PC-9 (cell line): Measurements from ENCODE around the gene ATOH8. TPM values are rescaled to one million over a fixed set of nuclear protein-coding genes. Genes with fewer than 3 reads are reported as not detected.

Experiments used
- BruUV-seq: library from RNA; stranded (reverse); fragments of 400-500 nt; replicated peaks from 2 replicates; lab custom pipeline; 2021; lab: Mats Ljungman, UMichigan
- CTCF ChIA-PET: fragments of 300-600 bp; sonication (Branson Sonifier 250); formaldehyde crosslinking; loops from one replicate; lab custom pipeline; 2022; ENCODE audit warnings: antibody characterized with exemption; lab: Charles Lee
- POLR2A ChIA-PET: fragments of 300-600 bp; sonication (Branson Sonifier 250); formaldehyde crosslinking; loops from one replicate; lab custom pipeline; 2022; ENCODE audit warnings: antibody characterized with exemption; ENCODE audit not compliant: unreplicated experiment; lab: Charles Lee
- DNase-seq, 2 experiments: peaks; one replicate each; pipeline versions ENCODE4 v3.0.0 to v3.0.0-alpha.2; 2015 to 2022; ENCODE audit warnings: mixed read lengths in 1 of 2
- H2AFZ ChIP-seq: fragments of 200-600 bp; sonication (generic); 2 replicates; pipeline ENCODE4 v1.8.1; 2017; ENCODE audit warnings: antibody characterized with exemption
- H3F3A ChIP-seq: fragments of 200-600 bp; sonication (generic); 2 replicates; pipeline ENCODE4 v1.8.1; 2017; ENCODE audit warnings: antibody characterized with exemption, mild to moderate bottlenecking, low read depth; ENCODE audit not compliant: insufficient read depth
- H3K27ac ChIP-seq: fragments of 200-600 bp; sonication (generic); 2 replicates; pipeline ENCODE4 v1.6.1; 2016; ENCODE audit warnings: mixed run types
- H3K27me3 ChIP-seq: fragments of 200-600 bp; sonication (generic); 2 replicates; pipeline ENCODE4 v1.6.1; 2016; ENCODE audit warnings: low read depth, mixed run types; ENCODE audit not compliant: insufficient read depth
- H3K36me3 ChIP-seq: fragments of 200-600 bp; sonication (generic); 2 replicates; pipeline ENCODE4 v1.6.1; 2016; ENCODE audit warnings: low read depth, mixed run types
- H3K4me1 ChIP-seq: fragments of 200-600 bp; sonication (generic); replicated peaks from 2 replicates; pipeline ENCODE4 v1.6.1; 2016; ENCODE audit warnings: mixed run types; ENCODE audit not compliant: insufficient read depth
- H3K4me2 ChIP-seq: fragments of 200-600 bp; sonication (generic); 2 replicates; pipeline ENCODE4 v1.6.1; 2017; ENCODE audit warnings: mixed run types
- H3K4me3 ChIP-seq: fragments of 200-600 bp; sonication (generic); 2 replicates; pipeline ENCODE4 v1.6.1; 2016; ENCODE audit warnings: mixed run types
- H3K79me2 ChIP-seq: fragments of 200-600 bp; sonication (generic); 2 replicates; pipeline ENCODE4 v1.6.1; 2017; ENCODE audit warnings: low read depth, mixed run types
- H3K9me2 ChIP-seq: fragments of 200-600 bp; sonication (generic); 2 replicates; pipeline ENCODE4 v1.8.1; 2017; ENCODE audit warnings: mild to moderate bottlenecking; ENCODE audit not compliant: insufficient read depth
- H3K9me3 ChIP-seq: fragments of 200-600 bp; sonication (generic); 2 replicates; pipeline ENCODE4 v1.8.1; 2016; ENCODE audit warnings: low read depth; ENCODE audit not compliant: insufficient read depth
- H4K20me1 ChIP-seq: fragments of 200-600 bp; sonication (generic); 2 replicates; pipeline ENCODE4 v1.8.1; 2017; ENCODE audit not compliant: insufficient read depth
- EZH2 ChIP-seq: fragments of 200-600 bp; sonication (generic); IDR thresholded peaks from 2 replicates; pipeline ENCODE4 v1.8.0; 2017; ENCODE audit warnings: antibody characterized with exemption, low read depth
- intact Hi-C: fragments of 100-400 bp; cut with micrococcal nuclease; formaldehyde crosslinking; loops from one replicate; pipeline ENCODE4 v1.10.0; 2022; ENCODE audit not compliant: unreplicated experiment
- total RNA-seq: library from RNA; stranded (reverse); gene quantifications from 2 replicates; pipeline ENCODE4 v1.2.3, GENCODE V29; 2021
- TF ChIP-seq, protein P1 (sequence below): fragments of 200-600 bp; sonication (generic); conservative IDR thresholded peaks from 2 replicates; pipeline ENCODE4 v1.6.1; 2017; ENCODE audit warnings: mixed run types, antibody characterized with exemption, mild to moderate bottlenecking, moderate library complexity

Gene ATOH8
- total RNA-seq, 1 experiment from 2014 or later: not detected

DNA sequence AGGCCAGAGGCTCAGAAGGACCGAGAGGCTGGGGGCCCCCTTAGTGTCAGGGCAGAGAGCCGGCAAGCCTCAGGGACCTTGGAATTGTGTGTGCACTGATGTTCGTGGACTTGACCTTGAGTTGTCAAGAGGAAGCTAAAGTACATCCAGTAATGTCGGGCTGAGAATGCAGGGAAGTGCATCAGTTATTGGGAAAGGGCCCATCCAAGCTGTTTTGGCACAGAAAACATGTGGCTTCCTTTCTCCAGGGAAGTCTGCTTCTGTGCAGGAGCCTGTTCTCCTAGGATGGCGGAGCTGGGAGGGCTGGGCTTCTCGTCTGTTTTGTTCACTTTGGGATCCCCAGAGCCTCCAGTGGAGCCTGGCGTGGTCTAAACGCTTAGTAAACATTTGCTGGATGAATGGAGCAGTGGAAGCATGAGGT is 23.7 kb downstream of the ATOH8 start:
- no TSS peak for BruUV-seq
- TF ChIP-seq EZH2: no peak
- TF ChIP-seq, protein P1, sequence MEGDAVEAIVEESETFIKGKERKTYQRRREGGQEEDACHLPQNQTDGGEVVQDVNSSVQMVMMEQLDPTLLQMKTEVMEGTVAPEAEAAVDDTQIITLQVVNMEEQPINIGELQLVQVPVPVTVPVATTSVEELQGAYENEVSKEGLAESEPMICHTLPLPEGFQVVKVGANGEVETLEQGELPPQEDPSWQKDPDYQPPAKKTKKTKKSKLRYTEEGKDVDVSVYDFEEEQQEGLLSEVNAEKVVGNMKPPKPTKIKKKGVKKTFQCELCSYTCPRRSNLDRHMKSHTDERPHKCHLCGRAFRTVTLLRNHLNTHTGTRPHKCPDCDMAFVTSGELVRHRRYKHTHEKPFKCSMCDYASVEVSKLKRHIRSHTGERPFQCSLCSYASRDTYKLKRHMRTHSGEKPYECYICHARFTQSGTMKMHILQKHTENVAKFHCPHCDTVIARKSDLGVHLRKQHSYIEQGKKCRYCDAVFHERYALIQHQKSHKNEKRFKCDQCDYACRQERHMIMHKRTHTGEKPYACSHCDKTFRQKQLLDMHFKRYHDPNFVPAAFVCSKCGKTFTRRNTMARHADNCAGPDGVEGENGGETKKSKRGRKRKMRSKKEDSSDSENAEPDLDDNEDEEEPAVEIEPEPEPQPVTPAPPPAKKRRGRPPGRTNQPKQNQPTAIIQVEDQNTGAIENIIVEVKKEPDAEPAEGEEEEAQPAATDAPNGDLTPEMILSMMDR: no peak
- Histone ChIP-seq H3K9me3 (no peaks in the 10 kb centered on the region), H3F3A (peaks cover 9% of the 10 kb centered on the region; the same call in 1 of the 2 replicates), H2AFZ (no peak overlapping the region), H3K4me1 (peaks cover 7% of the 10 kb centered on the region), H3K79me2 (no peaks in the 10 kb centered on the region), H3K27ac (no peak overlapping the region), H3K4me3 (no peak overlapping the region), H3K36me3 (no peaks in the 10 kb centered on the region), H4K20me1 (no peaks in the 10 kb centered on the region), H3K27me3 (peaks cover 15% of the 10 kb centered on the region), H3K9me2 (no peaks in the 10 kb centered on the region), H3K4me2 (no peak overlapping the region)
- CTCF ChIA-PET: no interaction called here
- POLR2A ChIA-PET: no interaction called here
- no peak for DNase-seq
- intact Hi-C loops: no loop called here

DNA sequence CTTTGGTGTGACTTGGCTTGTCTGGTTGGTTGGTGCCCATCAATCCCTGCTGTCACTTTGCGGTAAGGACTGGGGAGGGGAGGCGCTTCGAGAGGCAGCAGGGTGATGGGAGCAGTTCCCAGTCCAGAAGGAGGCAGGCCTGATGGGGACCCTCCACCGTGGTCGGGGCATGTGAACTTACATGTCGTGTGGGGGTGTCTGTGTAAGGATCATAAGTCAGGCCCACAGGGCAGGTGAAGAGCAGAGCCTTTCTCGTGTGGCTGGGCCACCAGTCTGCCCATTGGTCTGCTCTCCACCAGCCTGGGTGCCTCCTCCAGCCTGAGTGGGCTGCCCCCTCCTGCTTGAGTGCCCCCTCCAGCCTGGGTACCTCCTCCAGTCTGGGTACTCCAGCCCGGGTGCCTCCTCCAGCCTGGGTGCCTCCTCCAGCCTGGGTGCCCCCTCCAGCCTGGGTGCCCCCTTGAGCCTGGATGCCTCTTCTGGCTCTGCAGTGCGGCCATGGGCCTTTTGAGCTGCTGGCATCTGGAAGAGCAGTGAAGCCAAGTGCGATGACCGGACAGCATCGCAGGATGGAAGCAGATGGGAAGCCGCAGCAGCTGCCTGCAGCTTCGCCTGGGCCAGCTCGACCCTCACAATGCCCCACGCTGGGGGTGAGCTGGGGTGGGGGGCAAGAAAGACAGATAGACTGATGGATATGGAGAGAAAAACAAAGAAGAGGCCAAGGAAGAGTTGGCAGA is 25.0 kb downstream of the ATOH8 start:
- CTCF ChIA-PET: no interaction called here

DNA sequence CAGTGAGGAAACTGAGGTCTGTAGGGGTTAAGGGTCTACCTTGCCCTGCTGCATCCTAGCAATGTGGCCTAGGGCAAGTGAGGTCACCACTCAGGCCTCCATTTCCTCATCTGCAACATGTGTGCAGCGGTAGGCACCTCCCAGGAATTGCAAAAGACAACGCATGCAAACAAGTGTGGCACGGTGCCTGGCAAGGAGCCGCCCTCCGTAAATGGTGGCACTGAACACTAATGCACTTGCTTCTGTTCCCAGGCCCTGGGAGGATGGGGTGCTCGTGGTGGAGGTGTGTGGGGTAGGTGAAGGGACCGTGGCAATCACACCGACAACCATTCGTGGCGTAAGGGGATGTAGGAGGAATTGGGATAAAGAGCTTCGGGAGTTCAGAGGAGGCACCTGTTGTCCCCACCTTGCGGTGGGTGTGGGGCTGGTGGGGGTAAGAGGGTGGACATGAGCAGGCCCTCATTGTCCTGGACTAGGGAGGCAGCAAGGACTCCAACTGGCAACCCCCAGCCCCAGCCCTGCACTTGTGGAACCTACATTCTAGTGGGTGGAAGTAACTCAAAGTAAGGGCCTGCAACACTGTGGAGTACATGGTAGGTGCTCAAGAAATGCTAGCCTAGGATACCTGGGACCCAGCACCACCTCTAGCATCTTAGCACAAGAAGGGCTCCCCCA is 26.0 kb downstream of the ATOH8 start:
- BruUV-seq: no TSS peak
- H3K27me3 ChIP-seq: peaks cover 11% of the 10 kb centered on the region
- no peak for TF ChIP-seq EZH2
- TF ChIP-seq, protein P1: no peak

More for the DNA sequence above, 25.0 kb downstream of the ATOH8 start:
- POLR2A ChIA-PET: interaction anchor here (0.6 kb wide), 1 partner anchor 17 kb away, joined by 4 read pairs; no protein-coding TSS in a partner anchor
- Histone ChIP-seq H3K27ac (no peak overlapping the region), H3K9me3 (no peaks in the 10 kb centered on the region), H3F3A (no peaks in the 10 kb centered on the region), H3K9me2 (no peaks in the 10 kb centered on the region), H3K36me3 (no peaks in the 10 kb centered on the region), H3K4me2 (no peak overlapping the region), H3K79me2 (no peaks in the 10 kb centered on the region), H2AFZ (no peak overlapping the region), H3K27me3 (peaks cover 15% of the 10 kb centered on the region), H4K20me1 (no peaks in the 10 kb centered on the region), H3K4me3 (no peak overlapping the region), H3K4me1 (no peaks in the 10 kb centered on the region)
- no TSS peak for BruUV-seq
- intact Hi-C loops: no loop called here
- TF ChIP-seq, protein P1: no peak
- TF ChIP-seq EZH2: no peak
- DNase-seq: no peak

More for the DNA sequence above, 26.0 kb downstream of the ATOH8 start:
- ChIA-PET CTCF (no interaction called here), POLR2A (interaction anchor here (0.6 kb wide), 1 partner anchor 18 kb away, joined by 4 read pairs; no protein-coding TSS in a partner anchor)
- Histone ChIP-seq H3K79me2 (no peaks in the 10 kb centered on the region), H4K20me1 (no peaks in the 10 kb centered on the region), H2AFZ (no peak overlapping the region), H3K4me1 (no peaks in the 10 kb centered on the region), H3K27ac (no peak overlapping the region), H3K4me3 (no peak overlapping the region), H3K4me2 (no peak overlapping the region), H3F3A (no peaks in the 10 kb centered on the region), H3K9me3 (no peaks in the 10 kb centered on the region), H3K36me3 (no peaks in the 10 kb centered on the region), H3K9me2 (no peaks in the 10 kb centered on the region)
- intact Hi-C loops: no loop called here
- DNase-seq: no peak
